ENCODE measurements around the gene COX14.
"Not testable (repeated sequence)": the region's sequence is repeated elsewhere in the genome, so short reads cannot be mapped to it uniquely, and the experiment has no call there.

COX14 gene

DNA sequence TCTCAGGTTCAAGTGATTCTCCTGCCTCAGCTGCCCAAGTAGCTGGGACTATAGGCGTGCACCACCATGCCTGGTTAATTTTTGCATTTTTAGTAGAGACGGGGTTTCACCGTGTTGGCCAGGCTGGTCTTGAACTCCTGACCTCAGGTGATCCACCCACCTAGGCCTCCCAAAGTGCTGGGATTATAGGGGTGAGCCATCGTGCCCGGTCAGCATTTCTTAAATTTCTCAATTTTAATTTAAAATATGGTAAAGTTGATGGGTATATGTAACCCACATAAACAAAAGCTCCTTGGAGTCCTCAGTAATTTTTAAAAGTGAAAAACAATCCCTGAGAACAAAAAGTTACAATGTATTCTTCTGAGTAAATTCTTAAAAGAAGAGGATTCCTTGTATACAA lies 42.9 kb downstream of the COX14 start:
- not testable (repeated sequence) for H3K9me3 ChIP-seq (ENCODE audit: control insufficient read depth, insufficient read depth, low read length); H3K36me3 ChIP-seq (ENCODE audit: control insufficient read depth, insufficient read depth, low read length); H3K27me3 ChIP-seq (ENCODE audit: control insufficient read depth, insufficient read depth, low read length); H3K27ac ChIP-seq (ENCODE audit: low read length); DNase-seq (ENCODE audit: low read depth, low spot score); H3K4me1 ChIP-seq (ENCODE audit: control insufficient read depth, insufficient read depth, low read length); H3K4me3 ChIP-seq (ENCODE audit: low read length)
- WGBS (ENCODE audit: insufficient coverage, insufficient read length) = no CpG with 5 or more reads among the region's 5 CpGs

DNA sequence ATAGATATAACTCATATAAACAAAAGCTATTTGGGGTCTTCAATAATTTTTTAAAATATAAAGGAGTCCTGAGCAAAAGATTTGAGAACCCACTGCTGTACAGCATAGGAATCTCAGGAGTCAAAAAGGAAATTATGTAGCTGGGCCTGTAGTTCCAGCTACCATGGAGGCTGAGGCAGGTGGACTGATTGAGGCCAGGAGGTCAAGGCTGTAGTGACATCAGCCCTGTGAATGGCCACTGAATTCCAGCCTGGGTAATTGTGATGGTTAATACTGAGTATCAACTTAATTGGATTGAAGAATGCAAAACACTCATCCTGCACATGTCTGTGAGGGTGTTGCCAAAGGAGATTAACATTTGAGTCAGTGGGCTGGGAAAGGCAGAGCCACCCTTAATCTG lies 44.6 kb downstream of the COX14 start:
- Histone ChIP-seq H3K27me3 (ENCODE audit: control insufficient read depth, insufficient read depth, low read length) (no peaks in the 10 kb centered on the region), H3K36me3 (ENCODE audit: control insufficient read depth, insufficient read depth, low read length) (no peaks in the 10 kb centered on the region), H3K9me3 (ENCODE audit: control insufficient read depth, insufficient read depth, low read length) (no peaks in the 10 kb centered on the region), H3K4me3 (ENCODE audit: low read length) (no peak overlapping the region), H3K4me1 (ENCODE audit: control insufficient read depth, insufficient read depth, low read length) (no peaks in the 10 kb centered on the region), H3K27ac (ENCODE audit: low read length) (no peak overlapping the region)
- DNase-seq (ENCODE audit: low read depth, low spot score) = no peak

DNA sequence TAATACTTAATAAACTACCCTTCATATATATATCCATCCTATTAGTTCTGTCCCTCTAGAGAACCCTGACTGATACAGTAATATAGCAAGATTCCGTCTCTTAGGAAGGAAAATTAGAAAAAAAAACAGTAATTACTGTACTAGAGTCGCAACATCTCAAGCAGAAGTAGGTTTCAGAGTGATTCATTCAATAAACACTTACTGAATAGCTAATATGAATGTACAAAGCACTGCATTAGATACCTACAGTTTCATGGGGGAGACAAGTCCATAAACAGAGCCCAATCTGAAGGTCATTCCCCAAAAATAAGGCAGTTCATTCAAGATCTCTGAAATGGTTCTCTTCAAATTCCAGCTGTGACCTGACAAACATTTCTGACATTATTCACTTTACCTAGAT lies 45.2 kb downstream of the COX14 start:
- no peak overlapping the region for H3K4me3 ChIP-seq (ENCODE audit: low read length)
- H3K4me1 ChIP-seq (ENCODE audit: control insufficient read depth, insufficient read depth, low read length) = no peaks in the 10 kb centered on the region
- no peak overlapping the region for H3K27ac ChIP-seq (ENCODE audit: low read length)
- no peaks in the 10 kb centered on the region for H3K36me3 ChIP-seq (ENCODE audit: control insufficient read depth, insufficient read depth, low read length)
- WGBS (ENCODE audit: insufficient coverage, insufficient read length) = no CpG with 5 or more reads among the region's 2 CpGs
- H3K27me3 ChIP-seq (ENCODE audit: control insufficient read depth, insufficient read depth, low read length) = no peaks in the 10 kb centered on the region
- no peak for DNase-seq (ENCODE audit: low read depth, low spot score)
- H3K9me3 ChIP-seq (ENCODE audit: control insufficient read depth, insufficient read depth, low read length) = no peaks in the 10 kb centered on the region

DNA sequence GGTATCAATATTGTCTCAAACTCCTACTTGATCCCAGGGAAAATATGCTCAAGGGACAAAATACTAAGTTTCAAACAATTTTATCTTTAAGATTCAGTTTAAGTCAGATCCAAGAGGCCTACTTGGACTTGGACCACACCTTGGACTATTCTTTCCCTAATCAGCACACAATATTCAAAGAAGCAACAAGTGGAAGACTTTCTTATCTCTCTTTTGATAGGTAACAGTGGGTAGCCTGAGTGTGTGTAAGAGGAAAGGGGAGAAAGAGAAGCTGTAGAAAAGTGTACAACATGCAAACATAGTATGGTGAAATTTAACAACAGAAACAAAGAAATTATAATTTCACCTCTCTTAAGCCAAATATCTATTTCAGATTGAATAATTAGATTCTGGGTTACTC lies 48.6 kb downstream of the COX14 start:
- H3K27me3 ChIP-seq (ENCODE audit: control insufficient read depth, insufficient read depth, low read length) = no peaks in the 10 kb centered on the region
- no peaks in the 10 kb centered on the region; the same call in 1 of the 2 replicates for H3K4me1 ChIP-seq (ENCODE audit: control insufficient read depth, insufficient read depth, low read length)
- no peak overlapping the region for H3K27ac ChIP-seq (ENCODE audit: low read length)
- H3K4me3 ChIP-seq (ENCODE audit: low read length) = no peak overlapping the region
- H3K36me3 ChIP-seq (ENCODE audit: control insufficient read depth, insufficient read depth, low read length) = no peaks in the 10 kb centered on the region
- H3K9me3 ChIP-seq (ENCODE audit: control insufficient read depth, insufficient read depth, low read length) = no peaks in the 10 kb centered on the region
- DNase-seq (ENCODE audit: low read depth, low spot score) = no peak

DNA sequence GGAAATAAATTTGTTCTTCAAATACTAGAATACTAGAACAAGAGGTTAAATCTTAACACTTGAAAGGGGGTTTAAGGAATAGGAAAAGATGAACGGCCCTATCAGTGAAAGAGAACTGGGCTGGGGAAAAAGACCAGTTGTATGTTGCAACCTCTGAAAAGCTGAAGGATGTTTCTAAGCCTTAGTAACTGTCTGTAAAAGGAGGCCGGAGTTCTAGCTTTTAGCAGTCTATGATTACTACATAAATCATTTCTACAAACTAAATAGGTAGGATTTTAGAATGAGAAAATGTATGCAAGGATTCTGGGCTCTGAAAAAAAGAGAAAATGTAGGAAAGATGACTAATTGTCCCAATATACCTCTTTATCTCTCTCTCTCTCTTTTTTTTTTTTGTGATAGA lies 50.2 kb downstream of the COX14 start:
- Histone ChIP-seq H3K27me3 (ENCODE audit: control insufficient read depth, insufficient read depth, low read length) (no peaks in the 10 kb centered on the region), H3K36me3 (ENCODE audit: control insufficient read depth, insufficient read depth, low read length) (no peaks in the 10 kb centered on the region), H3K4me3 (ENCODE audit: low read length) (no peak overlapping the region), H3K9me3 (ENCODE audit: control insufficient read depth, insufficient read depth, low read length) (no peaks in the 10 kb centered on the region), H3K4me1 (ENCODE audit: control insufficient read depth, insufficient read depth, low read length) (no peaks in the 10 kb centered on the region; the same call in 1 of the 2 replicates), H3K27ac (ENCODE audit: low read length) (no peak overlapping the region)
- no peak for DNase-seq (ENCODE audit: low read depth, low spot score)
- WGBS (ENCODE audit: insufficient coverage, insufficient read length) = no CpG with 5 or more reads among the region's 2 CpGs

DNA sequence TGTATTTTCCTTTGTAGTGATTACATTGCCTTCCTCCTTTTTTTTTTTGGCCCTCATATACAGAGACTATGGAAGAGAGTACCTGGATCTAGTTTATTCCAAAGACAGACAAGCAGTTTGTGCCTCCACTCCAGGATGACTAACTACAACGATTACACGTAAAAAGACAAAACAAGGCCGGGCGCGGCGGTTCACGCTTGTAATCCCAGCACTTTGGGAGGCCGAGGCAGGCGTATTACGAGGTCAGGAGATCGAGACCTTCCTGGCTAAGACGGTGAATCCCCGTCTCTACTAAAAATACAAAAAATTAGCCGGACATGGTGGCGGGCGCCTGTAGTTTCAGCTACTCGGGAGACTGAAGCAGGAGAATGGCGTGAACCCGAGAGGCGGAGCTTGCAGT lies 52.9 kb downstream of the COX14 start:
- Histone ChIP-seq H3K27me3 (ENCODE audit: control insufficient read depth, insufficient read depth, low read length) (no peaks in the 10 kb centered on the region), H3K4me3 (ENCODE audit: low read length) (no peak overlapping the region), H3K4me1 (ENCODE audit: control insufficient read depth, insufficient read depth, low read length) (no peaks in the 10 kb centered on the region; the same call in 1 of the 2 replicates), H3K36me3 (ENCODE audit: control insufficient read depth, insufficient read depth, low read length) (no peaks in the 10 kb centered on the region), H3K9me3 (ENCODE audit: control insufficient read depth, insufficient read depth, low read length) (no peaks in the 10 kb centered on the region), H3K27ac (ENCODE audit: low read length) (no peak overlapping the region)
- no peak for DNase-seq (ENCODE audit: low read depth, low spot score)
- WGBS (ENCODE audit: insufficient coverage, insufficient read length) = no CpG with 5 or more reads among the region's 20 CpGs

DNA sequence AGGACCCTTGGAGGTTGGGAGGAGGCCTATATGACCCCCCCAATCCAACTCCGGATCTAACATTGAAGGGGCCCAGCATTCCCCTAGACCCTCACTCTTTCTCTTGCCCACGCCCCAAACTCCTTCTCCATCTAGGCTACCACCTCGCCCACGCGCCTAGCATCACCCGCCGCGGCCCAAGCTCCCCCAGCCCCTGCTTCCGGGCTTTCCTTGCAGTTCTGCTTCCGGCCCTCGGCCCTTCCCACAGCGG lies 54.7 kb downstream of the COX14 start:
- no CpG with 5 or more reads among the region's 12 CpGs for WGBS (ENCODE audit: insufficient coverage, insufficient read length)
- no peak for DNase-seq (ENCODE audit: low read depth, low spot score)
- Histone ChIP-seq H3K9me3 (ENCODE audit: control insufficient read depth, insufficient read depth, low read length) (no peaks in the 10 kb centered on the region), H3K4me3 (ENCODE audit: low read length) (peak overlapping the region; percentile 93; the same call in 1 of the 2 replicates), H3K27me3 (ENCODE audit: control insufficient read depth, insufficient read depth, low read length) (no peaks in the 10 kb centered on the region), H3K36me3 (ENCODE audit: control insufficient read depth, insufficient read depth, low read length) (no peaks in the 10 kb centered on the region), H3K4me1 (ENCODE audit: control insufficient read depth, insufficient read depth, low read length) (no peaks in the 10 kb centered on the region; the same call in 1 of the 2 replicates), H3K27ac (ENCODE audit: low read length) (no peak overlapping the region)

DNA sequence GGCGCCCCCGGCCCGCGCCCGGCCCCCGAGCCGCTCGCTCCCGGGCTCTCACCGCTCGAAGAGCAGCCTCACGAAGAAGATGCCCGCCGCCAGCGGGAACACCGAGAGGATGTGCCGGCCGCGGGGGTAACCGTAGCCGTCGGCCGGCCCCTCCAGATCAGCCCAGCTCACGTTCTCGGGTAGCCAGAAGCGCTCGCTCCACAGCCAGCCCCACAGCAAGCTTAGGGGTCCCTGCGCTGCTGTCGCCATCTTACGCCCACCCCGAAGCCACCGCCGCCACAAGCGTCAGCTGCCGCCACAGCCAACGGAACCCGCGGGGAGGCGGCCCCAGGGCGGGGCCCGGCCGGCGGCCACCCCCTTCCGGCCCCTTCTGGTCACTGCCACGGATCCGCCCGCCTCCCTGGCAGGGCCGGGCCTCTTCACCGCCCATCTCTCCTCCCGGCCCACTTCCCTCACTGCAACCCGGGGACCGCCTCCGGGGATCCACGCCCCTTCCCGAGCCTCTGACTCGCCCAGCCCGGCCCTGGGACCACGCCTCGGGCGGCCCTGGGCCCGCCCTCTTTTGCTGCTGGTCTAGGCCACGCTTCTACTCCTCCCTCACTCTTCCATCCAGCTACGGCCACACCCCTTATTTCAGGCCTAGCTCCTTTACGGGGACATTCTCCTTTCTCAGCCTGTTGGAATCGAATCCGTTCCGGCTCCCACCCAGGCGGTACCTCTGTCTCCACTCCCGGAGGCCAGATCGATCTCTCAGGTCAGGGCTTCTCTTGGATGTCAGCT lies 55.2 kb downstream of the COX14 start, which contains the start of gene CERS5:
CERS5 (minus strand) TSS at position 321 of the 780 bp plus-strand sequence; CDS start at position 249, 72 bp downstream.
- H3K27ac ChIP-seq (ENCODE audit: low read length) = no peak within 1 kb of the TSS
- H3K4me3 ChIP-seq (ENCODE audit: low read length) = peak within 1 kb of the TSS; percentile 93; the same call in 1 of the 2 replicates
- WGBS (ENCODE audit: insufficient coverage, insufficient read length) = no CpG with 5 or more reads among the region's 70 CpGs
- H3K27me3 ChIP-seq (ENCODE audit: control insufficient read depth, insufficient read depth, low read length) = no peaks in the 10 kb centered on the region
- peak; percentile 97 for DNase-seq (ENCODE audit: low read depth, low spot score)
- no peaks in the 10 kb centered on the region for H3K9me3 ChIP-seq (ENCODE audit: control insufficient read depth, insufficient read depth, low read length)
- H3K36me3 ChIP-seq (ENCODE audit: control insufficient read depth, insufficient read depth, low read length) = no peaks in the 10 kb centered on the region
- H3K4me1 ChIP-seq (ENCODE audit: control insufficient read depth, insufficient read depth, low read length) = no peaks in the 10 kb centered on the region; the same call in 1 of the 2 replicates
